Measurements from ENCODE around the gene TSGA10IP. TPM values are rescaled to one million over a fixed set of nuclear protein-coding genes. Genes with fewer than 3 reads are reported as not detected.

TSGA10IP gene
- polyA plus RNA-seq, 1 experiment: not detected

GRCh38 chr11:65903068-65903481 is 42.2 kb upstream of the TSGA10IP start:
- Histone ChIP-seq H3K9me3 (ENCODE audit: control insufficient read depth, insufficient read depth, low read length) (no peaks in the 10 kb centered on the region; the same call in 1 of the 2 replicates), H3K27ac (ENCODE audit: low read depth, low read length) (peak overlapping the region; percentile 87), H3K27me3 (ENCODE audit: control insufficient read depth, insufficient read depth, low read length) (no peaks in the 10 kb centered on the region), H3K4me3 (ENCODE audit: low read depth, low read length) (0 out of 2 replicates have a peak overlapping the region, but pooled peaks have one; percentile 17)
- TF ChIP-seq CTCF (IDR thresholded peaks at IDR 0.05; ENCODE audit: low read depth, low read length): no peak
- CTCF ChIA-PET: interaction anchor here (4.1 kb wide), 1 partner anchor 14 kb away, joined by 30 read pairs; the partner anchor contains the start of genes CCDC85B and FIBP
- POLR2A ChIA-PET: interaction anchor here (6.4 to 6.7 kb wide), 2 partner anchors 11 to 13 kb away, joined by 98 to 153 read pairs; partner anchors contain the start of genes CCDC85B and FIBP
- DNase-seq (ENCODE audit: low read depth, low spot score): no peak

DNA sequence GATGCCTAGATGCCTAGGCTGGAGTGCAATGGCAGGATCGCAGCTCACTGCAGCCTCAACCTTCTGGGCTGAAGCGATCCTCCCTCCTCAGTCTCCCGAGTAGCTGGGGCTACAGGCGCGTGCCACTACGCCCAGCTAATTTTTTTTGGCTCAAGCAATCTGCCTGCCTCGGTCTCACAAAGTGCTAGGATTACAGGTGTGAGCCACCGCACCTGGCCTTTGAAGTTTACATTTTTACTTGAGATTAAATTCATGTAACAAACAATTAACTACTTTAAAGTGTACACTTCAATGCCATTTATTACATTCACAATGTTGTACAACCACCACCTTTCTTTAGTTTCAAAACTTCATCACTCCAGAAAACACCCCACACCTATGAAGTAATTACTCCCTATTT is 41.6 kb upstream of the TSGA10IP start:
- POLR2A ChIA-PET: interaction anchor here (6.4 to 6.7 kb wide), 2 partner anchors 10 to 14 kb away, joined by 98 to 153 read pairs; partner anchors contain the start of genes CCDC85B and FIBP
- CTCF ChIA-PET: interaction anchor here (4.1 kb wide), 1 partner anchor 15 kb away, joined by 30 read pairs; the partner anchor contains the start of genes CCDC85B and FIBP

DNA sequence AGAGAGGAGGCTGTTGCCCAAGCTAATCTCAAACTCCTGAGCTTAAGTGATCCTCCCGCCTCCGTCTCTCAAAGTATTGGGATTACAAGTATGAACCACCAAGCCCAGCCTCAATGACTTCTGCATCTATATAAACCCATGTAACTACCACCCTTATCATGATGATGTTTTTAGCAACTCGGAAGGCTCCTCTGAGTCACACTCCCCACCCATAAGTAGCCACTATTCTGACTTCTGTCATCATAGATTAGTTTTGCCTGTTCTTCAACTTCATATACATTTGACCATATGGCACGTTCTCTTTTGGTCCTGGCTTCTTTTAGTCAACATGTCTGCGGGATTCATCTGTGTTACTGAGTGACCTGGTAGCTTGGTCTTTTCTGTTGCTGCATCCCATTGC is 38.7 kb upstream of the TSGA10IP start:
- no peak for DNase-seq (ENCODE audit: low read depth, low spot score)
- POLR2A ChIA-PET: interaction anchor here (1.6 kb wide), 1 partner anchor 9 kb away, joined by 7 read pairs; no protein-coding TSS in a partner anchor
- no peak for TF ChIP-seq CTCF (IDR thresholded peaks at IDR 0.05; ENCODE audit: low read depth, low read length)

More for the DNA sequence above, 41.6 kb upstream of the TSGA10IP start:
- Histone ChIP-seq H3K4me3 (ENCODE audit: low read depth, low read length) (no peak overlapping the region), H3K9me3 (ENCODE audit: control insufficient read depth, insufficient read depth, low read length) (no peaks in the 10 kb centered on the region; the same call in 1 of the 2 replicates), H3K27me3 (ENCODE audit: control insufficient read depth, insufficient read depth, low read length) (no peaks in the 10 kb centered on the region), H3K27ac (ENCODE audit: low read depth, low read length) (peak overlapping the region; percentile 87)
- no peak for DNase-seq (ENCODE audit: low read depth, low spot score)
- no peak for TF ChIP-seq CTCF (IDR thresholded peaks at IDR 0.05; ENCODE audit: low read depth, low read length)

DNA sequence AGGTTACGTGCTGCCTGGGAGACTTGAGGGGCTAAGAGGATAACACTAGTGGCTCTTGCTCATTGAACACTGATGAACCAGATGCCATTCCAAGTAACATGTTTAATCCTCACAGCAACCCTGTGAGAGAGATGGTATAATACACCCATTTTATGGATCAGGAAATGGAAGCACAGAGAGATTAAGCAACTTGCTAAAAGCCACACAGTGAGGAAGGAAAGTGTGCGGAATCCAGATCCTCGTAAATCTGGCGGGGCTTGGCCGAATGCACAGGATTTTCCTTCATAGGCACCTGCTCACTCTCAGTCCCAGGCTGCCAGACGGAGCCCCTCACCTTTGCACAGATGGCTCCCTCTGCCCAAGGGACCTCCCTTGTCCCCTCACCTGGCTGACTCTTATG is 37.4 kb upstream of the TSGA10IP start:
- TF ChIP-seq CTCF (IDR thresholded peaks at IDR 0.05; ENCODE audit: low read depth, low read length): no peak
- H3K4me3 ChIP-seq (ENCODE audit: low read depth, low read length): no peak overlapping the region
- DNase-seq (ENCODE audit: low read depth, low spot score): no peak
- H3K27ac ChIP-seq (ENCODE audit: low read depth, low read length): no peak overlapping the region
- H3K9me3 ChIP-seq (ENCODE audit: control insufficient read depth, insufficient read depth, low read length): no peaks in the 10 kb centered on the region
- ChIA-PET POLR2A (no interaction called here), CTCF (interaction anchor here (0.8 to 1.6 kb wide), 2 partner anchors 20 to 48 kb away, joined by 3 to 4 read pairs; partner anchors contain the start of genes FIBP and MUS81)
- no peaks in the 10 kb centered on the region for H3K27me3 ChIP-seq (ENCODE audit: control insufficient read depth, insufficient read depth, low read length)

More for the DNA sequence above, 38.7 kb upstream of the TSGA10IP start:
- no peaks in the 10 kb centered on the region for H3K9me3 ChIP-seq (ENCODE audit: control insufficient read depth, insufficient read depth, low read length)
- no peaks in the 10 kb centered on the region for H3K27me3 ChIP-seq (ENCODE audit: control insufficient read depth, insufficient read depth, low read length)
- H3K4me3 ChIP-seq (ENCODE audit: low read depth, low read length): no peak overlapping the region
- no peak overlapping the region for H3K27ac ChIP-seq (ENCODE audit: low read depth, low read length)
- CTCF ChIA-PET: interaction anchor here (1.3 to 1.6 kb wide), 2 partner anchors 17 to 18 kb away, joined by 5 to 7 read pairs; partner anchors contain the start of genes CCDC85B and FIBP
